ENCODE measurements around the gene MMP25. TPM values are rescaled to one million over a fixed set of nuclear protein-coding genes. Genes with fewer than 3 reads are reported as not detected.

MMP25 gene
- polyA plus RNA-seq, 1 experiment = not detected

- Histone ChIP-seq H3K27ac (ENCODE audit: low read depth, low read length) (no peak overlapping the region), H3K4me3 (ENCODE audit: low read depth, low read length) (no peak overlapping the region), H3K9me3 (ENCODE audit: control insufficient read depth, insufficient read depth, low read length) (no peaks in the 10 kb centered on the region), H3K27me3 (ENCODE audit: control insufficient read depth, insufficient read depth, low read length) (peaks cover 62% of the 10 kb centered on the region)
- ChIA-PET POLR2A (no interaction called here), CTCF (interaction anchor here (1.1 kb wide), 1 partner anchor 10 kb away, joined by 3 read pairs; no protein-coding TSS in a partner anchor)
- no peak for TF ChIP-seq CTCF (IDR thresholded peaks at IDR 0.05; ENCODE audit: low read depth, low read length)
- DNase-seq (ENCODE audit: low read depth, low spot score) = no peak
Measured at GRCh38 chr16:3038256-3038655, 8.1 kb upstream of the MMP25 start.

- TF ChIP-seq CTCF (IDR thresholded peaks at IDR 0.05; ENCODE audit: low read depth, low read length) = no peak
- H3K27ac ChIP-seq (ENCODE audit: low read depth, low read length) = no peak overlapping the region
- H3K4me3 ChIP-seq (ENCODE audit: low read depth, low read length) = no peak overlapping the region
- ChIA-PET POLR2A (no interaction called here), CTCF (interaction anchor here (1.1 to 1.5 kb wide), 2 partner anchors 8 to 11 kb away, joined by 3 to 6 read pairs; no protein-coding TSS in a partner anchor)
- no peak for DNase-seq (ENCODE audit: low read depth, low spot score)
- no peaks in the 10 kb centered on the region for H3K9me3 ChIP-seq (ENCODE audit: control insufficient read depth, insufficient read depth, low read length)
- H3K27me3 ChIP-seq (ENCODE audit: control insufficient read depth, insufficient read depth, low read length) = peaks cover 56% of the 10 kb centered on the region
Measured at GRCh38 chr16:3038896-3039295, 7.5 kb upstream of the MMP25 start.

GRCh38 chr16:3042376-3042775 is 4.0 kb upstream of the MMP25 start:
- Histone ChIP-seq H3K9me3 (ENCODE audit: control insufficient read depth, insufficient read depth, low read length) (no peaks in the 10 kb centered on the region; the same call in 1 of the 2 replicates), H3K4me3 (ENCODE audit: low read depth, low read length) (no peak overlapping the region), H3K27me3 (ENCODE audit: control insufficient read depth, insufficient read depth, low read length) (peaks cover 52% of the 10 kb centered on the region), H3K27ac (ENCODE audit: low read depth, low read length) (no peak overlapping the region)
- ChIA-PET POLR2A (no interaction called here), CTCF (interaction anchor here (1.4 to 3.8 kb wide), 4 partner anchors 11 to 92 kb away, joined by 3 to 23 read pairs (median 8); partner anchors contain the start of gene ZNF213)
- no peak for TF ChIP-seq CTCF (IDR thresholded peaks at IDR 0.05; ENCODE audit: low read depth, low read length)
- no peak for DNase-seq (ENCODE audit: low read depth, low spot score)

- ChIA-PET POLR2A (no interaction called here), CTCF (interaction anchor here (1.0 to 2.2 kb wide), 2 partner anchors 13 to 15 kb away, joined by 7 to 8 read pairs; no protein-coding TSS in a partner anchor)
- Histone ChIP-seq H3K4me3 (ENCODE audit: low read depth, low read length) (no peak overlapping the region), H3K9me3 (ENCODE audit: control insufficient read depth, insufficient read depth, low read length) (no peaks in the 10 kb centered on the region; the same call in 1 of the 2 replicates), H3K27ac (ENCODE audit: low read depth, low read length) (no peak overlapping the region), H3K27me3 (ENCODE audit: control insufficient read depth, insufficient read depth, low read length) (peaks cover 55% of the 10 kb centered on the region)
- no peak for TF ChIP-seq CTCF (IDR thresholded peaks at IDR 0.05; ENCODE audit: low read depth, low read length)
- DNase-seq (ENCODE audit: low read depth, low spot score) = no peak
Measured at GRCh38 chr16:3044708-3045107, 1.7 kb upstream of the MMP25 start.

- H3K27me3 ChIP-seq (ENCODE audit: control insufficient read depth, insufficient read depth, low read length) = peaks cover 62% of the 10 kb centered on the region
- H3K4me3 ChIP-seq (ENCODE audit: low read depth, low read length) = no peak overlapping the region
- no peak for DNase-seq (ENCODE audit: low read depth, low spot score)
- ChIA-PET CTCF (interaction anchor here (3.4 kb wide), 1 partner anchor 15 kb away, joined by 26 read pairs; no protein-coding TSS in a partner anchor), POLR2A (interaction anchor here (1.7 kb wide), 1 partner anchor 104 kb away, joined by 4 read pairs; no protein-coding TSS in a partner anchor)
- TF ChIP-seq CTCF (IDR thresholded peaks at IDR 0.05; ENCODE audit: low read depth, low read length) = no peak
- no peaks in the 10 kb centered on the region; the same call in 1 of the 2 replicates for H3K9me3 ChIP-seq (ENCODE audit: control insufficient read depth, insufficient read depth, low read length)
- H3K27ac ChIP-seq (ENCODE audit: low read depth, low read length) = no peak overlapping the region
Measured at GRCh38 chr16:3046641-3047386, 453 bp downstream of the MMP25 start.

Data from AG04450 (cell line).